HG03045 (cell line): ENCODE results near the gene TMEM100.

Source experiments
- ATAC-seq: cut with Tn5 transposase; IDR thresholded peaks from one replicate; pipeline ENCODE4 v1.9.1; 2021; ENCODE audit warnings: mild to moderate bottlenecking, moderate library complexity; ENCODE audit not compliant: unreplicated experiment

TMEM100 gene, protein sequence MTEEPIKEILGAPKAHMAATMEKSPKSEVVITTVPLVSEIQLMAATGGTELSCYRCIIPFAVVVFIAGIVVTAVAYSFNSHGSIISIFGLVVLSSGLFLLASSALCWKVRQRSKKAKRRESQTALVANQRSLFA

DNA sequence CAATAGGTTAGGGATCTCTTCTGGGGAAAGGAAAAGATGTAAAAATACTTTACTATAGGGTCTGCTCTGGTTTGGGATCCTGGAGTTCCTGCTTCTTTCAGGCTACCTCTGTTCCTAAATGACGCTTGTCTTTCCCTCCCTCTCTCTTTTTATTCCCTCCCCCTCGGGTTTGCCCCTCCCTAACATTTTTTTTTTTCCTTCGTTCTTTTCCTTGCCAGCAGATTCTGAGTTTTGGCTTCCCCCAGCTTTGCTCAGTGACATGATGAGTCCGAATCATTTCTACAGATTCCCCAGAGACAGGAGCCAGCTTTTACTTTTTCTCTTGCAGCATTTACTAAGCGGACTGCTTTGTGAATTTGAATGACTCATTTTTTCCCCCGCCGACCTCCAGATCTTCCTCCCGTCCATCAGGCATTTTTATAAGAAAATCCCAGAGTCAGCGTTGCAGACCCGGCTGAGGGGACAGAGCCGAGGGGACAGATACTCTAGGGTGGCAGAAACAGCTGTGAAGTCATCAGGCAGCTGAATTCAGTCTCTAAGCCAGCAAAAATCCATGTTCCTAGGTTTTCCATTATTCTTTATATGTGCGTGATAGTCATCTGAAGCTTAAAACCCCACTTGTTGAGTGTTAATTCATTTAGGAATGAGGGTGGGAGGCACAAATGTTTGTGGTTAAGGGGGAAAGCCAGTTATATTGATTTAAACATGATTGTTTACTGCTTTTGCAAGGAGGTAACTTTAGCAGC, at the start of gene TMEM100:
TSS of gene TMEM100 (minus strand) at position 123 of the 746 bp plus-strand sequence. CDS start 1,794 bp downstream, outside the sequence.
- no peak for ATAC-seq

- ATAC-seq: no peak
Measured at GRCh38 chr17:55772086-55772485, 49.4 kb upstream of the TMEM100 start.

DNA sequence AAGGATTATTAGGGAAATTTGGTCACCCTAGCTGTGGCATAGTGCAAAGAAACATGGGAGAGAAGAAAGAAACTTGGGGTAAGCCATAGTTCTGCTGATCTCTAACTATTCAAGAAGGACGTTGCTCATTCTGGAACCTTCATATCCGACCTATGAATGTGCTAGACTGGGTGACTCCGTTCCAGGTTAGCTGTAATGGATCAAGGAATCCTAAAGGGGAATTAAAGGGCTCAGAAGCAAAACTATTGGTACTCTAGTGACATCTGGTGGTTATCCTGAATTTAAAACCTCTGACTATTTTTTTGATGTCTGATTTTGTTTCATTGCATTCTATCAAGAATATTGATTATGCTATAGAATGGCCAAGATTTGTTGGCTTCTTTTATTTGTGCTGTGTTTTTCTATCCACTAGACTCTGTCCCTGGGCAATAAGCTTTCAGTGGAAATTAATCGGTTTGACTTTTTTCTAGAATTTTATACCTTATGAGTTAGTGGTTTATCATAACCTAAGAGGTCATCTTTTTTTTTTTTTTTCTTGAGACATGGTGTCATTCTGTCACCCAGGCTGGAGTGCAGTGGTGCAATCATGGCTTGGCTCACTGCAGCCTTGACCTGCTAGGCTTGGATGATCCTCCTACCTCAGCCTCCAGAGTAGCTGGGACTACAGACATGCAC, 47.7 kb upstream of the TMEM100 start:
- no peak for ATAC-seq

GRCh38 chr17:55769625-55770000, 46.9 kb upstream of the TMEM100 start:
- ATAC-seq: no peak

GRCh38 chr17:55768936-55769624, 46.4 kb upstream of the TMEM100 start:
- ATAC-seq: no peak

DNA sequence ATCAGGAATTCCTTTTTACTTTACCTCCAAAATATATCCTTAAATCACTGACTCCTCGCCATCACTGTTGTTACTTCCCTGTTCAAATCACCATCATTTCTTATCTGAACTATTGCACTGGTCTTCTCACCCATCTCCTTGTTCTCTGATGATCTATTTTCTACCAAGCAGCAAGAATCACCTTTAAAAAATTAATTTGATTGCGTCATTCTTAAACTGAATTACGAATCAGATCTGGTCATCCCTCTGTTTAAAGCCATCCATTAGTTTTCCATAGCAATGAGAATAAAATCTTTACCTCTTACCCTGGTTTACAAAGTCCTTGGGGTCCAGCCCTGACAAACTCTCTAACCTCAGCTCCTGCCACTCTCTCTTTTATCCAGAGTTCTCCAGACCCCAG, 42.8 kb upstream of the TMEM100 start:
- ATAC-seq: no peak

DNA sequence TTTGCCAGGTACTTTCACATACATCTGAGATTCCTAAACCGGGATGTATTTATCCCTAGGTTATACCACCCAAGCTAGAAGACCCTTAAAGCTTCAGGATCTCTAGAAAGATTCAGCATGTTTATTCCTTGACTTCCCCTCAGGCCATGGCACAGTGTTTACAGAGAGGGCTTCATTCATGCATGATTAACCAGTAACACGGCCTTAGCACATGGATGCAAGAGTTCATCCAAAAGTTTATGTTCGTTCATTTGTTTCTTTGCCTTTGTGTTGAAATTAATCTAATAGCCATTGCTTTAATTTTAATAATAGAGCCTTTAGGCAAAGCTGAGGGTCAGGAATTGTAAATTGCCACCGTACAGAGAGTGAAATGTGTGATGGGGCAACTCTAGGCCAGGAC, 41.9 kb upstream of the TMEM100 start:
- no peak for ATAC-seq

GRCh38 chr17:55763856-55764255, 41.2 kb upstream of the TMEM100 start:
- no peak for ATAC-seq

DNA sequence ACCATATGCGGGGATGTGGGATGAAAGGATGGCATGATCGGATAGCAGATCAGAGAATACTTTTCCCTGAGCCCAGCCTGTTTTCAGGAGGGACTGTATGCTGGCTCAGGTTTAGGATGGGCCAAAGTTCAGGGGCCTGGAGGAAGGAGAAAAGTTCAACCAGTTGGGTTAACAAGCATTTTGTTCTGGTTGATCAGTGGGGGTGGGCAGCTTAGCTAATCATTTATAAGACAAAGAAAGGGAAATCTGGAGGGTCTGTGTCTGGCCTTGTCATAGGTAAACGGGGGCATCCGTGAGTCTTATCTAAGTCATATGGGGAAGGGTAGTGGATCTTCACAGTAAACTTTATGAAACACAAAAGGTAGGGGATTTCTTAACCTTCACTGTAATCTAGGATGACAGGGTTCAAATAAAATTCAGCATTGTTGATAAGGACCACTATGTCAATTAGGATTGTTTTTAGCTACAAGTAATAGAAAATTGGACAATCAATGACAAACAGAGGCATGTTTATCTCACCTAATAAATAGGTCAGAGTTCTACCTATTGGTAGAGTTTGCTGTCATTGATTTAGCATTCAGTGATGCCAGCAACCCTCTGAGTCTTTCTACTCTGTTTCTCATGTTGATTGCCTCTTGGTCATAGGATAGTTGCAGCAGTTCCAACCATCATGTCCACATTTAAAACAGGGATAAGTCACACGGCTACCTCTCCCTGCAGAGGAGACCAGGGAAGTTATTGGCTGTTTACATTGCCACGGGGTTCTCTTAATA, 39.6 kb upstream of the TMEM100 start:
- no peak for ATAC-seq

GRCh38 chr17:55760643-55761355, 38.1 kb upstream of the TMEM100 start:
- ATAC-seq: no peak

GRCh38 chr17:55758171-55758570, 35.5 kb upstream of the TMEM100 start:
- no peak for ATAC-seq

- ATAC-seq: no peak
Measured at GRCh38 chr17:55757659-55758058, 35.0 kb upstream of the TMEM100 start.

DNA sequence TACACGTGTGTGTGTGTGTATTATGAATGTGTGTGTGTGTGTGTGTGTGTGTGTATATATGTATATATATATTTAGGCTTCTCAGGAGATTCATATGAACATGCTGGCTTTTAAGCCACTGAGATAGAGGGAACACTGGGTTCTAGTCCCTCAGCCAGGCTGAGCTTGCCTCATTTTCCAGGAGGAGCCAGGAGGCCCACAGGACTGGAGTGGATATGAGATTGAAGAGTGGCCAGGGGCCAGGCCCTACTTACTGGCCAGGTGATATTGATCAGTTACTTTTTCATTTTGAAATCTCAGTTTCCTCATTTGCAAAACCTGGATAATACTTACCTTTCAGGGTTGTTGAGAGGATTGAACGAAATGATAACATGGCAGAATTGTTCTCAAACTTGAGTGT, 34.0 kb upstream of the TMEM100 start:
- ATAC-seq: no peak

DNA sequence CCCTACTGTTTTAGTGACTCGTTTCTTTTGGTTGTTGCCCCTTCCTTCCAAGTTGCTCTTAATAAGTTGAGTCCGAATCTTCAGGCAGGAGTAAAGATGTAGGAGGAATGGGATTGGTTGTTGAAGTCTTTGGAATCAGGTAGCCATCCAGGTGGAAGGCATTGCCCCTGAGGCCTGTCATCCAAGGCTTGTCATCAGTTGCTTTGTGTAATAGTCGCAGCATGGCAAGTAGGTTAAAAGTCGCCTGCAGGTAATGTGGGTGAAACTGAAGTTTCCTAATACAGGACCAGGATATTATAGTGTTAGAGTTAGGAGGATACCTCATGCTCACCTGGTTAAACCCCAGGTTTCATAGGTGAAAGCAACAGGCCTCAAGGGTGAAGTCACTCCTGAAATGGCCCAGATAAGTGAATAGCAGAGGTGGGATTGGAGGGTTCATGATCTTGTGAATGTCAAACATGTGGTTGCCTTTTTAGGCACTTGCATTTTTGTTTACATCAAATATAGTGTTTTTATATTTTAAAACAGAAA, 29.1 kb upstream of the TMEM100 start:
- ATAC-seq: no peak

- ATAC-seq: peak; percentile 99
Measured at GRCh38 chr17:55750750-55751657, 28.3 kb upstream of the TMEM100 start, which contains the start of gene PCTP. Gene PCTP, plus strand, starts transcription at chr17:55751051. Its CDS starts 53 bp downstream, at chr17:55751104.

- no peak for ATAC-seq
Measured at GRCh38 chr17:55749985-55750384, 27.3 kb upstream of the TMEM100 start.

- no peak for ATAC-seq
Measured at GRCh38 chr17:55748841-55749240, 26.2 kb upstream of the TMEM100 start.

- ATAC-seq: no peak
Measured at GRCh38 chr17:55747209-55747608, 24.5 kb upstream of the TMEM100 start.

DNA sequence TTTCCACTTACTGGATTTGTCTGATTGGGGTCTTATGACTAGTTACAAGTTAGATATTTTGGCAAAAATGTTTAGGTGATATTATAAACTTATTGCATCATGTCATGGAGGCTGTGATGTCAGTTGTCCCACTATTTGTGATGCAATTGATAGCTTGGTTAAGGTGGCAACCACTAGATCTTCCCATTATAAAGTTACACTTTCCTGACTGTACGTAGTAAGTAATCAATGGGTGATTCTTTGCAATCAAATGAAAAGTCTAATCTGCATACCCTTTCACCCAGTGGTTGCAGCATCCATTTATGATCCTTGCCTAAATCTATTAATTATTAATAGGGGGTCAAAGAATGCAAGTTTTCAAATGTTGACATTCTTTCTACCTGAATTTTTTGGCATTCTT, 23.8 kb upstream of the TMEM100 start:
- no peak for ATAC-seq
